IPS-18a (cell line): ENCODE data around the gene LRSAM1.

Source experiments
- H3K27ac ChIP-seq: one replicate; pipeline ENCODE4 v1.5.1; 2013; ENCODE audit warnings: low read length
- H3K27me3 ChIP-seq: one replicate; pipeline ENCODE4 v1.6.1; 2013; ENCODE audit warnings: mild to moderate bottlenecking, low read length; ENCODE audit not compliant: control insufficient read depth, insufficient read depth
- H3K36me3 ChIP-seq: one replicate; pipeline ENCODE4 v1.6.1; 2013; ENCODE audit warnings: low read depth, low read length; ENCODE audit not compliant: control insufficient read depth
- H3K4me1 ChIP-seq: one replicate; pipeline ENCODE4 v1.6.1; 2013; ENCODE audit warnings: low read depth, low read length; ENCODE audit not compliant: control insufficient read depth
- H3K4me3 ChIP-seq: one replicate; pipeline ENCODE4 v1.5.1; 2013; ENCODE audit warnings: low read length
- H3K9ac ChIP-seq: one replicate; pipeline ENCODE4 v1.6.1; 2013; ENCODE audit warnings: mild to moderate bottlenecking, low read length, moderate library complexity
- H3K9me3 ChIP-seq: one replicate; pipeline ENCODE4 v1.6.1; 2013; ENCODE audit warnings: low read depth, low read length; ENCODE audit not compliant: control insufficient read depth

LRSAM1 gene

GRCh38 chr9:127525401-127526188 is 74.3 kb downstream of the LRSAM1 start:
- H3K36me3 ChIP-seq: peaks cover 6% of the 10 kb centered on the region
- no peak overlapping the region for H3K4me3 ChIP-seq
- peaks cover 23% of the 10 kb centered on the region for H3K4me1 ChIP-seq
- no peak overlapping the region for H3K27ac ChIP-seq
- no peak overlapping the region for H3K9ac ChIP-seq
- no peaks in the 10 kb centered on the region for H3K9me3 ChIP-seq
- no peaks in the 10 kb centered on the region for H3K27me3 ChIP-seq

GRCh38 chr9:127526655-127527559 is 75.6 kb downstream of the LRSAM1 start:
- Histone ChIP-seq H3K9ac (no peak overlapping the region), H3K4me3 (no peak overlapping the region), H3K27ac (no peak overlapping the region), H3K4me1 (peaks cover 22% of the 10 kb centered on the region), H3K27me3 (no peaks in the 10 kb centered on the region), H3K9me3 (no peaks in the 10 kb centered on the region), H3K36me3 (peaks cover 6% of the 10 kb centered on the region)

GRCh38 chr9:127527560-127528268 is 76.4 kb downstream of the LRSAM1 start:
- H3K27me3 ChIP-seq: no peaks in the 10 kb centered on the region
- no peak overlapping the region for H3K4me3 ChIP-seq
- no peak overlapping the region for H3K27ac ChIP-seq
- no peak overlapping the region for H3K9ac ChIP-seq
- no peaks in the 10 kb centered on the region for H3K9me3 ChIP-seq
- peaks cover 23% of the 10 kb centered on the region for H3K4me1 ChIP-seq
- peaks cover 6% of the 10 kb centered on the region for H3K36me3 ChIP-seq

- Histone ChIP-seq H3K9ac (no peak overlapping the region), H3K27me3 (no peaks in the 10 kb centered on the region), H3K4me1 (peaks cover 23% of the 10 kb centered on the region), H3K9me3 (no peaks in the 10 kb centered on the region), H3K27ac (no peak overlapping the region), H3K4me3 (no peak overlapping the region), H3K36me3 (peaks cover 6% of the 10 kb centered on the region)
Measured at GRCh38 chr9:127528422-127529251, 77.3 kb downstream of the LRSAM1 start.

GRCh38 chr9:127529671-127530070 is 78.4 kb downstream of the LRSAM1 start:
- Histone ChIP-seq H3K4me1 (peaks cover 23% of the 10 kb centered on the region), H3K27me3 (no peaks in the 10 kb centered on the region), H3K36me3 (peaks cover 6% of the 10 kb centered on the region), H3K27ac (no peak overlapping the region), H3K9me3 (no peaks in the 10 kb centered on the region), H3K4me3 (no peak overlapping the region), H3K9ac (no peak overlapping the region)

- peaks cover under 1% of the 10 kb centered on the region for H3K36me3 ChIP-seq
- no peaks in the 10 kb centered on the region for H3K9me3 ChIP-seq
- H3K27ac ChIP-seq: no peak overlapping the region
- H3K9ac ChIP-seq: no peak overlapping the region
- no peak overlapping the region for H3K4me3 ChIP-seq
- no peaks in the 10 kb centered on the region for H3K27me3 ChIP-seq
- H3K4me1 ChIP-seq: peaks cover 23% of the 10 kb centered on the region
Measured at GRCh38 chr9:127530206-127530941, 79.1 kb downstream of the LRSAM1 start.

- H3K9me3 ChIP-seq: no peaks in the 10 kb centered on the region
- H3K9ac ChIP-seq: no peak overlapping the region
- no peak overlapping the region for H3K4me3 ChIP-seq
- H3K27me3 ChIP-seq: no peaks in the 10 kb centered on the region
- no peak overlapping the region for H3K27ac ChIP-seq
- H3K4me1 ChIP-seq: peaks cover 23% of the 10 kb centered on the region
- no peaks in the 10 kb centered on the region for H3K36me3 ChIP-seq
Measured at GRCh38 chr9:127531676-127532075, 80.4 kb downstream of the LRSAM1 start.

- Histone ChIP-seq H3K4me1 (peaks cover 22% of the 10 kb centered on the region), H3K27me3 (no peaks in the 10 kb centered on the region), H3K27ac (no peak overlapping the region), H3K9ac (no peak overlapping the region), H3K4me3 (no peak overlapping the region), H3K9me3 (no peaks in the 10 kb centered on the region), H3K36me3 (no peaks in the 10 kb centered on the region)
Measured at GRCh38 chr9:127534250-127534906, 83.1 kb downstream of the LRSAM1 start.

GRCh38 chr9:127534931-127535330 is 83.6 kb downstream of the LRSAM1 start:
- Histone ChIP-seq H3K9ac (no peak overlapping the region), H3K4me3 (no peak overlapping the region), H3K27ac (no peak overlapping the region), H3K36me3 (no peaks in the 10 kb centered on the region), H3K27me3 (no peaks in the 10 kb centered on the region), H3K4me1 (peaks cover 19% of the 10 kb centered on the region), H3K9me3 (no peaks in the 10 kb centered on the region)

GRCh38 chr9:127535396-127535795 is 84.1 kb downstream of the LRSAM1 start:
- no peaks in the 10 kb centered on the region for H3K36me3 ChIP-seq
- no peaks in the 10 kb centered on the region for H3K9me3 ChIP-seq
- no peak overlapping the region for H3K27ac ChIP-seq
- peaks cover 19% of the 10 kb centered on the region for H3K4me1 ChIP-seq
- no peaks in the 10 kb centered on the region for H3K27me3 ChIP-seq
- H3K9ac ChIP-seq: no peak overlapping the region
- H3K4me3 ChIP-seq: no peak overlapping the region
